SJCRH30 (cell line): ENCODE measurements around the gene P2RY13. TPM values are rescaled to one million over a fixed set of nuclear protein-coding genes. Genes with fewer than 3 reads are reported as not detected.

Experiments used
- DNase-seq, 2 experiments: peaks; one replicate each; pipeline ENCODE4 v3.0.0-alpha.2; 2015 to 2020
- H3K27ac ChIP-seq: fragments of 250-450 bp; sonication (Bioruptor Pico); 2 replicates; pipeline ENCODE4 v1.5.1; 2020; ENCODE audit warnings: mild to moderate bottlenecking, moderate library complexity
- H3K27me3 ChIP-seq: fragments of 250-450 bp; sonication (Bioruptor Pico); 2 replicates; pipeline ENCODE4 v1.5.1; 2020; ENCODE audit warnings: mild to moderate bottlenecking, moderate library complexity
- H3K36me3 ChIP-seq: fragments of 250-450 bp; sonication (Bioruptor Pico); 2 replicates; pipeline ENCODE4 v1.5.1; 2020; ENCODE audit warnings: mild to moderate bottlenecking, moderate library complexity
- H3K4me1 ChIP-seq: fragments of 250-450 bp; sonication (Bioruptor Pico); 2 replicates; pipeline ENCODE4 v1.5.1; 2020; ENCODE audit warnings: mild to moderate bottlenecking, moderate library complexity
- H3K4me3 ChIP-seq: fragments of 250-450 bp; sonication (Bioruptor Pico); 2 replicates; pipeline ENCODE4 v1.5.1; 2020; ENCODE audit warnings: mild to moderate bottlenecking, moderate library complexity
- H3K9me3 ChIP-seq: fragments of 250-450 bp; sonication (Bioruptor Pico); replicated peaks from 2 replicates; pipeline ENCODE4 v1.5.1; 2020; ENCODE audit warnings: mild to moderate bottlenecking, moderate library complexity
- total RNA-seq: library from RNA; depleted of rRNA; stranded (reverse); fragments of >200 nt; shearing (Covaris generic); gene quantifications from 2 replicates; pipeline ENCODE4 v1.2.3, GENCODE V29; 2014

P2RY13 gene
- total RNA-seq, 1 experiment from 2014 or later, result not detected

- DNase-seq, result no peak
- no peaks in the 10 kb centered on the region for H3K9me3 ChIP-seq
- H3K27me3 ChIP-seq, result peaks cover 3% of the 10 kb centered on the region; the same call in 1 of the 2 replicates
- no peak overlapping the region for H3K27ac ChIP-seq
- no peaks in the 10 kb centered on the region for H3K36me3 ChIP-seq
- H3K4me1 ChIP-seq, result no peaks in the 10 kb centered on the region
- no peak overlapping the region for H3K4me3 ChIP-seq
Measured at GRCh38 chr3:151314137-151314536, 15.2 kb downstream of the P2RY13 start.

DNA sequence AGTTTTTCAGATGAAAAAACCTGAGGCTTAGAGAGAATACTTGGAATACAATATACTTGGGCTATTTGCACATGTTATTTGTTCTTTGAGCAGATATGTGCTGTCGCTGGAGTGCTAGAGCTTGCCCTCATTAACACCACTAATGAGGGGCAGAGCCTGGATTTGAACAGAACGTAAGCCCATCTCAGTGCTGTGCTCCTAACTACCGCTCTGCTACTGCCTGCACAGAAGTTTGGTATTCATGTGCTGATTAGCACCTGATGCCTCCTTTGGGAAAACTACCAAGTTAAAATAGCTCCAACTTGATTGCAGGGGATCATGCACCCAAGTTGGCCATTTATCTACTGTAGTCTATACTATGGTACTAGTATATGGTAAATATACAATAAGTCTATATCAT lies 16.4 kb downstream of the P2RY13 start:
- no peak overlapping the region for H3K4me3 ChIP-seq
- H3K36me3 ChIP-seq, result no peaks in the 10 kb centered on the region
- no peak for DNase-seq
- H3K27me3 ChIP-seq, result peaks cover 3% of the 10 kb centered on the region; the same call in 1 of the 2 replicates
- H3K4me1 ChIP-seq, result no peaks in the 10 kb centered on the region
- no peak overlapping the region for H3K27ac ChIP-seq
- no peaks in the 10 kb centered on the region for H3K9me3 ChIP-seq

DNA sequence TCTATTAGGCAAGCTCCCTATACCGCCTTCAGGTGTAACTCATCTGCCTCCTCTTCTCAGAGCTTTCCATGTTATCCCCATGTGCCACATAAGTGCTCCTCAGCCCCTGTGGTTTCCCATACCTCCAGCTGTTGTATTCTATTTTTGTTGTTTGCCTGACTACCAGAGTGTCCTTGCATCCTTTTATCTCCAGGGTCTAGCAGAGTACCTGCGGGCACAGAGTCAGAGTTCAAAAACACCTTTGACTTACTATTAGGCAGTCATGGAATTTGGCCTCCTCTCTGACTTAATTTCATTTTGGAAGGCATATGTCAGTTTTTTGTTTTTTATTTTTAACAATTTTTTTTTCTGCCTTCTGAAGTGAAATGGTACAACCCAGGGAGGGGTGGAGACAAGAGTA lies 19.8 kb downstream of the P2RY13 start:
- H3K27me3 ChIP-seq, result no peaks in the 10 kb centered on the region
- DNase-seq, result no peak
- H3K4me1 ChIP-seq, result peaks cover 11% of the 10 kb centered on the region
- no peaks in the 10 kb centered on the region for H3K36me3 ChIP-seq
- H3K9me3 ChIP-seq, result no peaks in the 10 kb centered on the region
- H3K4me3 ChIP-seq, result no peak overlapping the region
- no peak overlapping the region for H3K27ac ChIP-seq

DNA sequence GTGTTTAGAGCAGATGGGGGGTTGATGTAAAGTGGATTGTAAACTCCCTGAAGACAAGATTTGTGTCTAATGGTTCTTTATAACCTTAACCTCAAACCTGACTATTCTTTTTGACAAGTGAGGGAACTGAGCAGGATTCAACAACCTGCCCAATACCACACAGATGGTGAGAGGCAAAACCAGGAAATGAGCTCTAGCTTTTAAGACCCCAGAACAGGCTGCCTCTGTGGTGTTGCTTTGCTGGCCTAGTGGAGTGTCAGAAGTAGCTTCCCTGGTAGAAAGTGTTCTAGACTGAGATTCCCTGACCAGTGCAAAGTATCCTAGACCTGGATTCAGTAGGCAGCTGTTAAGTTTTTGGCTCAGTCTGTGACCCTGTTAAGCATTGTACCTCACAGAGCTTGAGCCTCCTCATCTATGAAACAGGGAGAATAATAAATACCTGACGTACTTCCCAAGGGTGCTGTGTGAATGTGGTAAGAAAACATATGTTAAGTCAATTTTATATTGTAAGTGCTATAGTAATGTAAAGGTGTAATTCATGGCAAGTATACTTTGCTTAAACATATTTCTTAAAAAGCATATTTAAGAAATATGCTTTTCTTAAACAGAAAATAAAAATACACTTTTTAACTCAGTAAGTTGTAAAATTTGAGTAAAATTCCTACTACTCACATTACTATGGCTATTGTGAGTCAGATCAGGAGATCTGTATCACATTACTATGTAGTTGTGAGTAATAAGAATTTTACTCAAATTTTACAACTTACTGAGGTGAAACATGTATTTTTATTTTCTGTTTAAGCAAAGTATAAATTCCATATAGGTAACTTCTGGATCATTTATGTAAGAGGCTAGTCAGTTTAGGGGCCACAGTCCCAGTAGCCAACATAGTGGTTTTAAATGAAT lies 21.5 kb downstream of the P2RY13 start:
- H3K27ac ChIP-seq, result no peak overlapping the region
- DNase-seq, result no peak
- H3K9me3 ChIP-seq, result no peaks in the 10 kb centered on the region
- H3K4me3 ChIP-seq, result no peak overlapping the region
- H3K27me3 ChIP-seq, result no peaks in the 10 kb centered on the region
- H3K36me3 ChIP-seq, result no peaks in the 10 kb centered on the region
- H3K4me1 ChIP-seq, result peaks cover 11% of the 10 kb centered on the region

DNA sequence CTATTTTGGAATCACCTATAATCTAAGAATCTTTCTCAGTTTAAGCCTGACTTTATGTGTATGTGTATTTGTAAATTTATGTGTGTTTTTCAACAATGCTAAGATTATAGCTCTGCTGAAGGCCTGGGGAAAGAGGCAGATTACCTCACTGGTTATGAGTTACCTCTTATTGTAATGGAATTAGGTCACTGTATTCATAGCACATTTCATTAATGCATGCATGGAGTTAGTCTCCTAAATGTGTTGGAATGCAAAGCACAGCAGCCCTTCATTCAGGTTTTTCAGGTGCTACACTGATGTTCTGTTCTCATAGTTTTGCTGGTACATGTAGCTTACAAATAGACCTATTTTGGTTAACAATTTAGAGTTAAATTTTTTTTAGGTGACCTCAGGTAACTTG lies 22.2 kb downstream of the P2RY13 start:
- H3K27me3 ChIP-seq, result no peaks in the 10 kb centered on the region
- H3K36me3 ChIP-seq, result no peaks in the 10 kb centered on the region
- H3K9me3 ChIP-seq, result no peaks in the 10 kb centered on the region
- no peak overlapping the region for H3K4me3 ChIP-seq
- no peak for DNase-seq
- peaks cover 11% of the 10 kb centered on the region for H3K4me1 ChIP-seq
- H3K27ac ChIP-seq, result no peak overlapping the region

- peaks cover 11% of the 10 kb centered on the region for H3K4me1 ChIP-seq
- no peaks in the 10 kb centered on the region for H3K36me3 ChIP-seq
- DNase-seq, result no peak
- H3K27ac ChIP-seq, result no peak overlapping the region
- no peak overlapping the region for H3K4me3 ChIP-seq
- H3K27me3 ChIP-seq, result no peaks in the 10 kb centered on the region
- no peaks in the 10 kb centered on the region for H3K9me3 ChIP-seq
Measured at GRCh38 chr3:151306168-151306810, 23.1 kb downstream of the P2RY13 start.

DNA sequence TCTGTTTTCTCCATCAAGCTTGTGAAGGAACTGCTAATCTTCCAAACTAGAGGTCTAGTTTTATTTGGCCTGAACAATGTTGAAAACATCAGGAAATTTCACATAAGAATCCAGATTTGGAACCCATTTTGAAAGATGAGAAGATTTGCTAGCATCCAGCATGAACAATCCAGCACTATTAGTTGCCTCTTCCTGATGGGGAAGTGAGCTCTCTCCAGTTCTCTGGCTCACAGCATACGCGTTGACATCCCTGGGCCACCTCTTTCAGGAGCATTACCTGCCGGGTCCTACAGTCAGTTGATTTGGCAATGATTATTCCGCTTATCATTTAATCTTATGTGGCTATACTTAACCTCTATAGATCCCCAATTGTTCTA lies 23.6 kb downstream of the P2RY13 start:
- Histone ChIP-seq H3K4me3 (no peak overlapping the region), H3K27ac (no peak overlapping the region), H3K9me3 (no peaks in the 10 kb centered on the region), H3K27me3 (no peaks in the 10 kb centered on the region), H3K4me1 (peaks cover 11% of the 10 kb centered on the region), H3K36me3 (no peaks in the 10 kb centered on the region)
- DNase-seq, result no peak

GRCh38 chr3:151305060-151305774 lies 24.1 kb downstream of the P2RY13 start:
- no peaks in the 10 kb centered on the region for H3K36me3 ChIP-seq
- H3K27me3 ChIP-seq, result no peaks in the 10 kb centered on the region
- H3K27ac ChIP-seq, result no peak overlapping the region
- no peak overlapping the region for H3K4me3 ChIP-seq
- peaks cover 11% of the 10 kb centered on the region for H3K4me1 ChIP-seq
- peak; percentile 67 to 69 for DNase-seq
- no peaks in the 10 kb centered on the region for H3K9me3 ChIP-seq

GRCh38 chr3:151303751-151304150 lies 25.6 kb downstream of the P2RY13 start:
- H3K9me3 ChIP-seq, result no peaks in the 10 kb centered on the region
- no peaks in the 10 kb centered on the region; the same call in 1 of the 2 replicates for H3K27me3 ChIP-seq
- peaks cover 11% of the 10 kb centered on the region for H3K4me1 ChIP-seq
- DNase-seq, result no peak
- H3K27ac ChIP-seq, result no peak overlapping the region
- no peak overlapping the region for H3K4me3 ChIP-seq
- H3K36me3 ChIP-seq, result no peaks in the 10 kb centered on the region

DNA sequence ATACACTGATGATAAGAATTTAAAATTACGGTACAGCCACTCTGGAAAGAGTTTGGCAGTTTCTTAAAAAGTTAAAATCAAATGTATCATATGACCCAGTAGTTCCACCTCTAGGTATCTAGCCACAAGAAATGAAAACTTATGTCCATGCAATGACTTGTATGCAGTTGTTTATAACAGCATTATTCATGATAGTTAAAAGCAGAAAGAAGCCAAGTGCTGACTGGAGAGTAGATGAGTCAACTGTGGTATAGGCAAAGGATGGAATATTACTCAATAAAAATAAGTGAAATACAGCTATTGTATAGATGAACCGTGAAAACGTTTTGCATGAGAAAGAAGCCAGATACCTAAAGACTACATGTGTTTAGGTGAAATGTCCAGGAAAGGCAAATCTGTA lies 27.6 kb downstream of the P2RY13 start:
- DNase-seq, result no peak
- Histone ChIP-seq H3K4me3 (no peak overlapping the region), H3K4me1 (peaks cover 11% of the 10 kb centered on the region), H3K9me3 (no peaks in the 10 kb centered on the region), H3K27me3 (no peaks in the 10 kb centered on the region; the same call in 1 of the 2 replicates), H3K27ac (no peak overlapping the region), H3K36me3 (no peaks in the 10 kb centered on the region)

DNA sequence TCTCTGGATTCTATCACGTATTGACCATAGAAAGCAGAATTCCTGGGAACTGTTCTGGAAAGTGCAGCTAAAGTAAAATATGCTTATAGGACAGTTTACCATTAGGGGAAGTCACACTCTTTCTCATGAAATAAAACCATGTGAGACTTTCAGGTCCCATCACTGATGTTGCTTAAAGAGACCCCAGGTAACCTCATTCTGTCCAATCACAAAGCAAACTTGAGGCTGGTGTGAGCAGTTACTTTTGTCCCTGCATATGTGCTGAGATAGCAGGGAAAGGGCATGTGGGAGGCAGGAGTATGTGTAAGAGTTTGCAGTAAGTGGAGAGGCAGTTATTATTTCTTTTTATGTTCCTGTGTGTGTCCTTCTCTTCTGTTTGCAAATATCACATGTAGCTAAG lies 28.8 kb downstream of the P2RY13 start:
- no peak for DNase-seq
- Histone ChIP-seq H3K4me1 (peaks cover 9% of the 10 kb centered on the region), H3K4me3 (no peak overlapping the region), H3K9me3 (no peaks in the 10 kb centered on the region), H3K36me3 (no peaks in the 10 kb centered on the region), H3K27ac (no peak overlapping the region), H3K27me3 (no peaks in the 10 kb centered on the region; the same call in 1 of the 2 replicates)

DNA sequence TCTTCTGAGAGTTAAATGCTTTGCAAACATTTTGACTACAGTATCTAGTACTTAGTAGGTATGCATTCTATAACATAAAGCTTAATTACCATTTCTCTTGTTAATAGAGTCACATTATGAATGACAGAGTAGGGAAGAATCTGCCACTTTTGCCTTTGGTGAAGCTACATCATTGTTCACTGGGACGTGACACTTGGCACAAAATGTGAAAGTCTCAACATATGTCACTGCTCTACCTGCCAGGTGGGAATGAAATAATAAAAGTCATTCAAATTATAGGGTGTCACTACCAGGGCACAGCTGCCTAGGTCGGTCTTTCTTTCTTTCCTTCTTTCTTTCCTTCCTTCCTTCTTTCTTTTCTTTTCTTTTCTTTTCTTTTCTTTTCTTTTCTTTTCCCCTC lies 30.3 kb downstream of the P2RY13 start:
- H3K4me3 ChIP-seq, result no peak overlapping the region
- no peak for DNase-seq
- no peaks in the 10 kb centered on the region for H3K9me3 ChIP-seq
- H3K36me3 ChIP-seq, result no peaks in the 10 kb centered on the region
- no peak overlapping the region for H3K27ac ChIP-seq
- no peaks in the 10 kb centered on the region; the same call in 1 of the 2 replicates for H3K27me3 ChIP-seq
- no peaks in the 10 kb centered on the region for H3K4me1 ChIP-seq

DNA sequence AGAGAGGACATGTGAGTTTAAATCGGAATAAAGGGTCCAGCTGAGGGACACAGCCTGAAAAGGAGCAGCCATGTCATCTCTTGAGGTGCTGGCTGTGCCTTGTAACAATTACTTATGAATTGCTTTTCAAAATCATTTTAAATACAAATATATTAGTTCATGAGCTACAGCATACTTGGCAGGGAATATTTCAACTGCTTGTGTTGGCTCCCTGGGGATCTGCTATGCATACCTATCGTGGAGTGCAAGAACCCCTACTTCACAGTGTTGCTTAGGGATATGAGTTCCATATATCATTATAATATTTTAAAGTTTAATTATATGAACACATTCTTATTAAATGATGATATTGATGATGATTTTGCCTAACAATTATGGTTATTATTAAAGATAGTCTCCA lies 31.9 kb downstream of the P2RY13 start:
- DNase-seq, result no peak
- Histone ChIP-seq H3K4me1 (no peaks in the 10 kb centered on the region), H3K27ac (no peak overlapping the region), H3K9me3 (no peaks in the 10 kb centered on the region), H3K36me3 (no peaks in the 10 kb centered on the region), H3K27me3 (no peaks in the 10 kb centered on the region; the same call in 1 of the 2 replicates), H3K4me3 (no peak overlapping the region)

DNA sequence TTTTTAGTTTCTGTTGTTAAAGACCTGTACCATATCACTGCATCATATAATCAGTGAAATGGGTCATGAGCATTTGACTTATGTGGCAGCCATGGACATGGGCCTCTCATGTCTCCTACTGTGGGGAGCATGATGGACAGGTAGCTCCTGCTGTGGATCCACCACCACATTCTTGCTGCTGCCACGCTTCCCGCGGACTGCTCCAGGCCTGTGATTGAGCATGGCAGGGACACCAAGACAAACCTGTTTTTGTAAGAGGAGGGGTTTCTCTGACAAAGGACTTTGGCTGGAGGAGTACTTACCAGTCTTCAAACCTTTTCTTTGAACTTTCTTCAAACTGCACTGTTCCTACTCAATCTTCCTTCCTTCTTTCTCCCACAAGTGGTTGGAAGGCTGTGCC lies 33.1 kb downstream of the P2RY13 start:
- no peaks in the 10 kb centered on the region; the same call in 1 of the 2 replicates for H3K27me3 ChIP-seq
- H3K36me3 ChIP-seq, result no peaks in the 10 kb centered on the region
- DNase-seq, result no peak

DNA sequence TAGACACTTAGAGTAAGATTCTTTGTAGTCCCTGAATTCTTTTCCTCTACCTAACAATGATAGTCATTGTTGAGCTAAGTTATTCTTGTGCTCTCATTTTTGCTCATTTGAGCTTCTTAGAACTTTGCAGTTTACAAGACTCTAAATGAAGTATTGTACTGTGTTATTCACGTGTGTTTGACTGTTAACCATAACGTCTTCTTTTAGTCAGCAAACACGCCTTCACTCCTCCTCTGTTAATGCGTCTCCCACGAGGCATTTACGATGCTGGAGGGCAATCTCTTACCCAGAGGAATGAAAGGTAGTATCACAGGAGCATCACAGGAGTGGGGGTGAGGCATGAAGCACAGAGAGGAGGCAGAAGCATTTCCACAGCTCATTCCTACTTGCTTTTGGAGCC lies 36.2 kb downstream of the P2RY13 start:
- H3K4me1 ChIP-seq, result no peaks in the 10 kb centered on the region
- H3K36me3 ChIP-seq, result no peaks in the 10 kb centered on the region
- no peaks in the 10 kb centered on the region for H3K27me3 ChIP-seq
- H3K4me3 ChIP-seq, result no peak overlapping the region
- DNase-seq, result no peak
- no peaks in the 10 kb centered on the region for H3K9me3 ChIP-seq
- H3K27ac ChIP-seq, result no peak overlapping the region

More for the DNA sequence above, 33.1 kb downstream of the P2RY13 start:
- no peak overlapping the region for H3K27ac ChIP-seq
- no peak overlapping the region for H3K4me3 ChIP-seq
- no peaks in the 10 kb centered on the region for H3K4me1 ChIP-seq
- H3K9me3 ChIP-seq, result no peaks in the 10 kb centered on the region
